GM19193 (cell line): Measurements from ENCODE around the gene C5orf15.

ENCODE experiments used
- POLR2A ChIP-seq: IDR thresholded peaks from 4 replicates; pipeline ENCODE4 v1.6.1; 2011; ENCODE audit not compliant: insufficient read depth, insufficient read length; ENCODE audit errors: extremely low read depth

Gene C5orf15

GRCh38 chr5:133950821-133951612 lies 17.4 kb downstream of the C5orf15 start:
- no peak for TF ChIP-seq POLR2A

DNA sequence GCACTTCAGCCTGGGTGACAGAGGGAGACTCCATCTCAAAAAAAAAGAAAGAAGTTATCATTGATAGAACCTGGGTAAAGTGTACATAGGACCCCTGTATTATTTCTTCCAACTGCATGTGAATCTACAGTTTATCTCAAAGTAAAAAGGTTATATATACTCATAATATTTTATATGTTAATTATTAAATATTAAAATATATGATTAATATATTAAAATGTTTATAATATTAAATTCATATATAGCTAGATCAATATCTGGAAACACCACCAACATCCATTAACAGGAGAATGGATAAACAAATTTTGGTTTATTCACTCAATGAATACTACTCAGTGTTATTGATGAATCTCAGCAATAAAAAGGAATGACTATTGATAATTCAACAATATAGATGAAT lies 19.7 kb downstream of the C5orf15 start:
- TF ChIP-seq POLR2A: no peak

GRCh38 chr5:133947431-133947841 lies 21.0 kb downstream of the C5orf15 start:
- TF ChIP-seq POLR2A: no peak

- no peak for TF ChIP-seq POLR2A
These were observed 22.9 kb downstream of the C5orf15 start for GRCh38 chr5:133945568-133945967.

DNA sequence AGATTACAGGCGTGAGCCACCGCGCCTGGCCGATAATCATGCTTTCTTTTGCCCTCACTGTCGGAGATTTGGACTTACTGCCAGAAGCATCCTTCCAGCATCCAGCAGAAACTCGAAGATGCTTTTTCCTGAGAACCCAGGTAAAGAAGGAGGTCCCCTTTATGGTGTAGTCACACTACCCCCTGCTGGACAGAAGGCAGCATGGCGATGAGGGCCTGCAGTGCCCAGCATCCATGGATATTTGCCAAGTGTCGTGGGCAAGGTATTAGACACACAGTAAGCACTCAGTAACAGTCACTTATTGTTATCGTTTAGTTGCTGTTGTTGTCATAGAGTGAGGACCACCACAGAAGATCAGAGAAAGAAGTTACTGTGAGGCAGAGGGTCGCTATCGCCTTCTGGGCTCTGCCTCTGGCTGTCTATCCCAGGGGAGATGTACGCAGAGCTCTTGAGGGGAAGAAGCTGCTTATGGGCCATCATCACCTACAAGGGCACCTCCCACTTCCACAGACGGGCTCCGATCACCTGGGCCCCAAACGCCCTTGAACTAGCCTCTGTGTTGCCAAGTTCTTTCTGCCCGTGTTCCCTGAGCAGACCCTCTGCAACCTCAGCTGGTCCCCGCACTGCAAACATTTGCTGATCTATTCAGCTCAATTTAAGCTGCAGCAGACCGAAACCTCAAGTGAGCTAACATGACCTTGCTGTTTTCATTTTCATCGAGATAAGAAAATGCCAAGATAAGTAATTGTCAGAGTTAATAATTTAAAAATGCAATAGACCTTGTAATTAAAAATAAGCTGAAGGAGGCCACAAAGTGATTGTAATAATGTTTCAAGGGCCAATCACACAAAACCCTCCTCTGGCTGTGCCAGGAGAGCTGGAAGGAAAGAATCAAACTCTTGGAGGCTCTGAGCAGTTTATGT lies 23.9 kb downstream of the C5orf15 start:
- no peak for TF ChIP-seq POLR2A

GRCh38 chr5:133943475-133943817 lies 25.0 kb downstream of the C5orf15 start:
- TF ChIP-seq POLR2A: no peak

GRCh38 chr5:133942614-133943474 lies 25.6 kb downstream of the C5orf15 start:
- no peak for TF ChIP-seq POLR2A

- no peak for TF ChIP-seq POLR2A
These were observed 26.8 kb downstream of the C5orf15 start for GRCh38 chr5:133941456-133942196.

- TF ChIP-seq POLR2A: no peak
These were observed 28.8 kb downstream of the C5orf15 start for GRCh38 chr5:133939668-133940067.

DNA sequence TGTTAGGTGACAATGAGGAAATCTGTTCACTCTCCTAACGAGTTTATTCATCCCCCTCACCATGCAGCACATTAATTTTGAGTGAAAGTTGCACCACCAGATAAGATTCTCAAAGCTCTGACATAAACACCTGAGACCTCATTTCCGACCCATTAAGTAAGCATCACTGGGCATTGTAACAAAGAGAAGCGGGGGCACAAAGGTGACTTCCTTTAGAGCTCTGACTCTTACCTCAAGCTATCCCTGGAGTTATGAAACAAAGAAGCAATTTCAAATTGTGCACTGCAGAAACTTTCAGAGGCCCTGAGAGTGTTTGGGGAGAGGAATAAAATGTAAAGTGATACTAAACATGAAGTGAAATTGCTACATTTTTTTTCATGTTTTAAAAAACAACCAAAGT lies 29.5 kb downstream of the C5orf15 start:
- no peak for TF ChIP-seq POLR2A

DNA sequence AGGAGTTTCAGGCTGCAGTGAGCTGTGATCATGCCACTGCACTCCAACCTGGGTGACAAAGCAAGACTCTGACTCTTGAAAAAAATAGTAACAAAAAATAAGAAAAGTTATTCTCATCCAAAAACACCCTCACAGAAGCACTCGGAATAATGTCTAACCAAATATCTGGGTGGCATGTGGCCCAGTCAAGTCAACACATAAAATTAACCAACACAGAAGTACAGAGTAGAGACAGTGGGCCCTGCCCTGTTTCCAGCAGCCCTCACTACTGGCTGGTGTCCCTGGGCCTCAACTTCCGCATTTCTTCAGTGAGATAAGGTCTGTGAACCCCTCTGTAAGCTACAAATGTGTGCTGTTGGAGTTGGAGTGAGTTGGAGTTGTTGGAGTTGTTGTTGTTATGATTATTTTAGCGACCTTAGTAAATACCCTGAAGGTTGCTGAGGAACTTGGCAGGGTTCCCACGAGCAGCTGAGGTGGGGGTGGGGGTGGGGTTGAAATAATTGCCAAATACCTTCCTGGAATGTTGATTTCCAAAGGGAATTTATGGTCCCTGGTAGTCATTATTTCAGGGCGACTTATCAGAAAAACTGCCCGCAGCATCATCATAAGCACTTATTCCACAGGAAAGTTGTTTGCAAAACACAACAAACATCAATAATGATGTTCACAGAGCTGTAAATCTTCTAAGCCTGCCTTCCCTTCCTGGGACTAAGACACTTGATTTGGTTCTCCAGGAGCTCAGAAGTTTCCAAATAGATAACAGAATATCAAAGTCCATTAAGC lies 30.2 kb downstream of the C5orf15 start:
- TF ChIP-seq POLR2A: no peak

DNA sequence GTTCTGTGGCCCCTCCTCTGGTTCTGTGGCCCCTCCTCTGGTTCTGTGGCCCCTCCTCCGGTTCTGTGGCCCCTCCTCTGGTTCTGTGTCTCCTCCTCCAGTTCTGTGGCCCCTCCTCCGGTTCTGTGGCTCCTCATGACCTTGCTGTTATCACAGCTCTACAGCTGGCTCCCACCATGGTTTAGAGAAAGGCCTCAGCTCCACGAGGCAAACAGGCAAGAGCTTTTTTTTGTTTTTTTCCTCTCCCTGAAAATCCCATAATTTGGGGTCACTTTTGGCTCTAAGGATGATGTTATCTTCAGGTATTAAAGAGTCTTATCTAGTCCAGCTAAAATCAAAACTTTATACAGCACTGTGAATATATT lies 31.8 kb downstream of the C5orf15 start:
- TF ChIP-seq POLR2A: no peak

DNA sequence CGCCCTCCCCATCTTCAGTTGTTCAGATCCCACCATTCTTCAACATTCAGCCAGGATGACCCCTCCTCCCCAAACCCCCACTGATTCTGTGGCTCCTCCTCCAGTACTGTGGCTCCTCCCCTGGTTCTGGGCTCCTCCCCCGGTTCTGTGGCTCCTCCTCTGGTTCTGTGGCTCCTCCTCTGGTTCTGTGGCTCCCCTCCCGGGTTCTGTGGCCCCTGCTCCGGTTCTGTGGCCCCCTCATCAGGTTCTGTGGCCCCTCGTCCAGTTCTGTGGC lies 32.8 kb downstream of the C5orf15 start:
- no peak for TF ChIP-seq POLR2A
